ENCODE measurements around the gene ANO7.

GRCh38 chr2:241147336-241147735 is 41.1 kb upstream of the ANO7 start:
- TF ChIP-seq POLR2AphosphoS5 (IDR thresholded peaks at IDR 0.05; ENCODE audit: borderline replicate concordance, low read depth, low read length): no peak
- TF ChIP-seq EZH2 (IDR thresholded peaks at IDR 0.05): no peak

Data from SK-N-MC (cell line).